H9 (cell line): ENCODE results near the gene VRK2. TPM values are rescaled to one million over a fixed set of nuclear protein-coding genes. Genes with fewer than 3 reads are reported as not detected.

Experiments used
- DNase-seq: peaks from one replicate; pipeline ENCODE4 v3.0.0-alpha.2; 2017
- H2AFZ ChIP-seq: one replicate; pipeline ENCODE4 v1.6.1; 2013; ENCODE audit warnings: mild to moderate bottlenecking, low read length, control low read depth, moderate library complexity
- H2AK5ac ChIP-seq: 2 replicates; pipeline ENCODE4 v1.6.1; 2013; ENCODE audit warnings: low read length, control low read depth, mixed read lengths; ENCODE audit not compliant: insufficient read length
- H2BK120ac ChIP-seq: one replicate; pipeline ENCODE4 v1.6.1; 2013; ENCODE audit warnings: low read depth, mild to moderate bottlenecking, low read length, control low read depth, inconsistent platforms; ENCODE audit not compliant: poor library complexity, severe bottlenecking
- H2BK12ac ChIP-seq: 2 replicates; pipeline ENCODE4 v1.6.1; 2013; ENCODE audit warnings: low read length, control low read depth, mixed read lengths, low read depth; ENCODE audit not compliant: insufficient read length
- H2BK15ac ChIP-seq: 2 replicates; pipeline ENCODE4 v1.6.1; 2013; ENCODE audit warnings: low read depth, low read length, control low read depth
- H2BK20ac ChIP-seq: one replicate; pipeline ENCODE4 v1.6.1; 2013; ENCODE audit warnings: low read depth, mild to moderate bottlenecking, low read length, control low read depth, inconsistent platforms; ENCODE audit not compliant: poor library complexity, severe bottlenecking
- H2BK5ac ChIP-seq: 2 replicates; pipeline ENCODE4 v1.6.1; 2013; ENCODE audit warnings: low read length, control low read depth, mixed read lengths; ENCODE audit not compliant: insufficient read length
- H3K14ac ChIP-seq: 2 replicates; pipeline ENCODE4 v1.6.1; 2013; ENCODE audit warnings: low read length, control low read depth; ENCODE audit not compliant: insufficient read depth
- H3K18ac ChIP-seq: 2 replicates; pipeline ENCODE4 v1.6.1; 2013; ENCODE audit warnings: low read depth, mild to moderate bottlenecking, mixed read lengths, low read length, control low read depth; ENCODE audit not compliant: insufficient read length
- H3K23ac ChIP-seq: 2 replicates; pipeline ENCODE4 v1.6.1; 2013; ENCODE audit warnings: low read length, control low read depth, mixed read lengths, low read depth; ENCODE audit not compliant: insufficient read length
- H3K23me2 ChIP-seq: 2 replicates; pipeline ENCODE4 v1.6.1; 2013; ENCODE audit warnings: low read depth, mild to moderate bottlenecking, mixed read lengths, low read length, control low read depth; ENCODE audit not compliant: insufficient read length, poor library complexity, severe bottlenecking
- H3K27ac ChIP-seq: 2 replicates; pipeline ENCODE4 v1.5.1; 2013; ENCODE audit warnings: low read length, control low read depth, mixed read lengths, low read depth; ENCODE audit not compliant: insufficient read length
- H3K27me3 ChIP-seq: 2 replicates; pipeline ENCODE4 v1.6.1; 2013; ENCODE audit warnings: low read length, control low read depth, inconsistent platforms; ENCODE audit not compliant: insufficient read depth
- H3K4ac ChIP-seq: 2 replicates; pipeline ENCODE4 v1.6.1; 2013; ENCODE audit warnings: low read depth, mild to moderate bottlenecking, control low read depth, inconsistent platforms, low read length, moderate library complexity
- H3K4me1 ChIP-seq: 2 replicates; pipeline ENCODE4 v1.6.1; 2013; ENCODE audit warnings: low read length, control low read depth, inconsistent platforms; ENCODE audit not compliant: insufficient read depth
- H3K4me2 ChIP-seq: 2 replicates; pipeline ENCODE4 v1.6.1; 2013; ENCODE audit warnings: low read length, control low read depth, mixed read lengths; ENCODE audit not compliant: insufficient read length, insufficient read depth
- H3K56ac ChIP-seq: 2 replicates; pipeline ENCODE4 v1.6.1; 2013; ENCODE audit warnings: low read depth, mild to moderate bottlenecking, mixed read lengths, low read length, control low read depth; ENCODE audit not compliant: insufficient read length
- H3K79me1 ChIP-seq: 2 replicates; pipeline ENCODE4 v1.6.1; 2013; ENCODE audit warnings: low read depth, mild to moderate bottlenecking, moderate library complexity, low read length, control low read depth, inconsistent platforms; ENCODE audit not compliant: insufficient read depth, poor library complexity, severe bottlenecking
- H3K79me2 ChIP-seq: 2 replicates; pipeline ENCODE4 v1.6.1; 2013; ENCODE audit warnings: low read length, control low read depth, inconsistent platforms; ENCODE audit not compliant: insufficient read depth
- H3K9ac ChIP-seq: 2 replicates; pipeline ENCODE4 v1.6.1; 2013; ENCODE audit warnings: low read length, control low read depth, mixed read lengths; ENCODE audit not compliant: insufficient read length; ENCODE audit errors: extremely low read depth
- H3K9me3 ChIP-seq: one replicate; pipeline ENCODE4 v1.6.1; 2013; ENCODE audit warnings: low read depth, low read length, inconsistent platforms; ENCODE audit not compliant: control insufficient read depth
- H3T11ph ChIP-seq: one replicate; pipeline ENCODE4 v1.6.1; 2013; ENCODE audit warnings: mild to moderate bottlenecking, low read length, control low read depth, inconsistent platforms
- H4K20me1 ChIP-seq: one replicate; pipeline ENCODE4 v1.6.1; 2013; ENCODE audit not compliant: control insufficient read depth, insufficient read length, insufficient read depth
- H4K5ac ChIP-seq: 2 replicates; pipeline ENCODE4 v1.6.1; 2013; ENCODE audit warnings: low read depth, mild to moderate bottlenecking, mixed read lengths, low read length, control low read depth; ENCODE audit not compliant: insufficient read length
- H4K8ac ChIP-seq: replicated peaks from 2 replicates; pipeline ENCODE4 v1.6.1; 2013; ENCODE audit warnings: low read length, control low read depth, mixed read lengths, low read depth; ENCODE audit not compliant: insufficient read length
- H4K91ac ChIP-seq: 2 replicates; pipeline ENCODE4 v1.6.1; 2013; ENCODE audit warnings: low read depth, mild to moderate bottlenecking, moderate library complexity, mixed read lengths, low read length, control low read depth; ENCODE audit not compliant: insufficient read length
- H3K27ac Mint-ChIP-seq, 3 experiments: 2 replicates in 2 of 3; 3 replicates in 1 of 3; pipeline ENCODE4 v1.8.0; 2020 to 2021; ENCODE audit warnings: mixed read lengths in 3 of 3, mild to moderate bottlenecking in 1 of 3, moderate library complexity in 1 of 3
- H3K27me3 Mint-ChIP-seq: 2 replicates; pipeline ENCODE4 v1.8.0; 2021; ENCODE audit warnings: low read depth, mild to moderate bottlenecking, moderate library complexity, mixed read lengths
- H3K36me3 Mint-ChIP-seq, 3 experiments: 2 replicates in 2 of 3; 3 replicates in 1 of 3; pipeline ENCODE4 v1.8.0; 2020 to 2021; ENCODE audit warnings: low read depth in 3 of 3, mixed read lengths in 3 of 3; ENCODE audit not compliant: insufficient read depth in 1 of 3
- H3K4me1 Mint-ChIP-seq, 2 experiments: 2 replicates each; pipeline ENCODE4 v1.8.0; 2020; ENCODE audit warnings: mixed read lengths in 2 of 2
- H3K4me3 Mint-ChIP-seq, 2 experiments: 2 replicates in 1 of 2; 3 replicates in 1 of 2; pipeline ENCODE4 v1.8.0; 2020 to 2021; ENCODE audit warnings: mild to moderate bottlenecking in 2 of 2, mixed read lengths in 2 of 2, moderate library complexity in 1 of 2
- H3K9me3 Mint-ChIP-seq, 2 experiments: 2 replicates in 1 of 2; 3 replicates in 1 of 2; pipeline ENCODE4 v1.8.0; 2020; ENCODE audit warnings: mild to moderate bottlenecking in 2 of 2, mixed read lengths in 2 of 2, moderate library complexity in 1 of 2
- WGBS: extraction: QIAGEN DNeasy Blood & Tissue Kit; methylation state at CpG from one replicate; pipeline ENCODE4 v1.1.7; 2013; ENCODE audit warnings: missing lambda C conversion rate, low lambda C conversion rate, mixed read lengths; ENCODE audit not compliant: insufficient read length; ENCODE audit errors: extremely low coverage; 5-methylcytosine and 5-hydroxymethylcytosine counted together
- total RNA-seq: library from RNA; stranded (reverse); gene quantifications from 2 replicates; pipeline ENCODE4 v1.2.1, GENCODE V29; 2021
- TF ChIP-seq, protein P1 (sequence below): fragments of 200-600 bp; sonication (generic); conservative IDR thresholded peaks from 3 replicates; pipeline ENCODE4 v1.8.0; 2021; ENCODE audit warnings: antibody characterized with exemption, mild to moderate bottlenecking

VRK2 gene
- total RNA-seq, 1 experiment from 2014 or later = 23.8 TPM

DNA sequence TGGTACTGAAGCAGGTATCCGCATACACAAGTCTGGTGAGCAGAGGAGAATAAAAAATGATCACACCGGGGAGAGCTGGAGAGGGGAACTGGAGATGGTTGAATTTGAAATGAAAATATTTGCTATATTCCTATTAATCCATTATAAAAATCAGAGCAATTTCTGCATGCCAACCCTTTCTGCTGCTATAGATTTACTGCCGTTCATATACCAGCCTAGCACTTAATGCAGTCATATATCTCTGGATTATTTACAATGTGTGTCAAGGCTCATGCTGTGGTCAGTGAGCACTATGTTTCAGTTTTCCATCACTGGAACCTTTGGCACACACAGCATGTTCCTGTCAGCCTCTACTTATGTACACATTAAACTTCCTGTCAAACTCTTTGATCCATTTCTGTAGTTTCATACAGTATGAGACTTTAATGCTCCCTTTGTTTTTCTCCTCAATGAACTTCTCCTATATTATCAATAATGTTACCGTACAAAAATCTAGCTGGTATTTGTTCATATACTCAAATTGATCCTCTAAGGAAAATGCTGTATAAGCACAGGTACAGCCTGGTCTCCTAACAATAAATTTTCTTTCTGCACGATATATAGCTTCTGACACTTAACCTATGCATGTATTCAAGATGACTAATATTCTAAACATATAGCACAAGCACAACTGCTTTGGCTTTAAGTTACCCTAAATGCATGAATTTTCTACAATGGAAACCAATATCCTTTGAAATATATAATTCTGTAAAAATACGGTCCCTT is 157.8 kb downstream of the VRK2 start:
- no peaks in the 10 kb centered on the region; the same call in 1 of the 2 replicates for H3K79me2 ChIP-seq
- H4K5ac ChIP-seq = no peak overlapping the region
- DNase-seq = no peak
- H2BK5ac ChIP-seq = no peak overlapping the region
- H3K14ac ChIP-seq = no peak overlapping the region
- H2AK5ac ChIP-seq = no peak overlapping the region
- H2BK20ac ChIP-seq = no peak overlapping the region
- Mint-ChIP-seq H3K27ac (peak overlapping the region in 1 of 3 experiments; percentile 34; a peak in 2 of 7 replicates), H3K27me3 (no peaks in the 10 kb centered on the region), H3K4me3 (no peak overlapping the region), H3K4me1 (peaks cover 28 to 31% of the 10 kb centered on the region in 2 experiments), H3K9me3 (no peaks in the 10 kb centered on the region), H3K36me3 (peaks cover 6 to 23% (median 8%) of the 10 kb centered on the region in 3 experiments; a peak in 5 of 7 replicates)
- no peaks in the 10 kb centered on the region for H3K23me2 ChIP-seq
- H3K79me1 ChIP-seq = no peaks in the 10 kb centered on the region
- no peak overlapping the region for H4K91ac ChIP-seq
- TF ChIP-seq, protein P1, sequence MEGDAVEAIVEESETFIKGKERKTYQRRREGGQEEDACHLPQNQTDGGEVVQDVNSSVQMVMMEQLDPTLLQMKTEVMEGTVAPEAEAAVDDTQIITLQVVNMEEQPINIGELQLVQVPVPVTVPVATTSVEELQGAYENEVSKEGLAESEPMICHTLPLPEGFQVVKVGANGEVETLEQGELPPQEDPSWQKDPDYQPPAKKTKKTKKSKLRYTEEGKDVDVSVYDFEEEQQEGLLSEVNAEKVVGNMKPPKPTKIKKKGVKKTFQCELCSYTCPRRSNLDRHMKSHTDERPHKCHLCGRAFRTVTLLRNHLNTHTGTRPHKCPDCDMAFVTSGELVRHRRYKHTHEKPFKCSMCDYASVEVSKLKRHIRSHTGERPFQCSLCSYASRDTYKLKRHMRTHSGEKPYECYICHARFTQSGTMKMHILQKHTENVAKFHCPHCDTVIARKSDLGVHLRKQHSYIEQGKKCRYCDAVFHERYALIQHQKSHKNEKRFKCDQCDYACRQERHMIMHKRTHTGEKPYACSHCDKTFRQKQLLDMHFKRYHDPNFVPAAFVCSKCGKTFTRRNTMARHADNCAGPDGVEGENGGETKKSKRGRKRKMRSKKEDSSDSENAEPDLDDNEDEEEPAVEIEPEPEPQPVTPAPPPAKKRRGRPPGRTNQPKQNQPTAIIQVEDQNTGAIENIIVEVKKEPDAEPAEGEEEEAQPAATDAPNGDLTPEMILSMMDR = no peak
- H3K4ac ChIP-seq = no peak overlapping the region
- no peak overlapping the region for H3K23ac ChIP-seq
- H3K9ac ChIP-seq = no peak overlapping the region
- H3K27ac ChIP-seq = no peak overlapping the region
- H2BK120ac ChIP-seq = no peak overlapping the region
- H3T11ph ChIP-seq = no peak overlapping the region
- no peak overlapping the region for H3K18ac ChIP-seq
- no peak overlapping the region for H4K8ac ChIP-seq
- no peaks in the 10 kb centered on the region for H4K20me1 ChIP-seq
- H2BK15ac ChIP-seq = no peak overlapping the region
- no CpG with 5 or more reads among the region's 6 CpGs for WGBS
- H3K56ac ChIP-seq = no peak overlapping the region
- H3K27me3 ChIP-seq = no peaks in the 10 kb centered on the region
- H3K9me3 ChIP-seq = no peaks in the 10 kb centered on the region
- peaks cover 9% of the 10 kb centered on the region; the same call in 1 of the 2 replicates for H3K4me1 ChIP-seq
- H2BK12ac ChIP-seq = no peak overlapping the region
- no peak overlapping the region for H3K4me2 ChIP-seq
- no peak overlapping the region for H2AFZ ChIP-seq
